Measurements from ENCODE around the gene TGM1.

Gene TGM1

DNA sequence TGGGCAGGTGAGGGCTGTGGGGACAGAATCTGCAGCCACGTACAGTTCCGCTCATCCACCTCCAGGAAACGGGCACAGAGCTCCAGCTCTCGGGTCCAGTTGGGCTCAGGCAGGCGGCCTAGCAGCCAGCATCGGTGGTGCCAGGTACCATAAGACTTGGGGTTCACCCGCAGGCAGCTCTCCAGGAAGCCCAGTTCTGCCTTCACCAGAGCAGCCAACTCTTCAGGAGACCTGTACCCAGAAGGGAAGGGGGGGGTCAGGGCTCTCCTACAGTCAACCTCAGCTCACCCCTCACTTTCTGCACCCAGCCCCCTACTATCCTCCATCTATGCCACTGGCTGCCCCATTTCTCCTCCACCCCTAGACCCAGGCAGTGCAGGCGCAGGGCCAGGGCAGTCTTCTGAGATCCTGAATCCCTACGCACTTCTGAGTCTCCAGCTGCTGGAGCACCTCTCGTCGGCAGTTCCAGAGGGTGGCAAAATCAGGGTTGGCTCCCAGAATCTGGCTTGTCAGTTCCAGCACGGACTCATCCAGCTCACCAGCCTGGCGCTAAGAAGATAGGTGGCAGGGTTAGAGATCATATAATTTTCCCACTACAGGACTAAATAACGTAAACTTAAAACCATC lies 7.0 kb upstream of the TGM1 start:
- DNase-seq, result no peak

DNA sequence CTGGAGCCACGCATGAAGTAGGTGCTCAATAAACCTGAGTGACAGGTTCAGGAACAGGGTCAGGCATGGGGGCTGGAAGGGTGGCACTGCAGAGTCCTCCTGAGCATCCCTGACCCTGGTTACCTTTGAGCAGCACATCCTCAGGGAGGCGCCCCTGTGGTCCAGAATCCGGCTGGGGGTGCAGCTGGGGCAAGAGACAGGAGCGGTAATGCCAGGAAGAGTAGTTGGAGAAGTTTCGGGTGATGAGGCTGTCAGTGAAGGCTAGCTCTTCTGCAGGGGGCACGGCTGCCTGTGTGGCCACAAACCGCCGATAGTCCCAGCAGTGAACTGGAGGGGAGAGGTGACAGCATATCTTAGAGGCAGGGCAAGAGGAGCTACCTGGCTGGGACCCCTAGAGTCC lies 6.4 kb upstream of the TGM1 start:
- DNase-seq, result no peak

DNA sequence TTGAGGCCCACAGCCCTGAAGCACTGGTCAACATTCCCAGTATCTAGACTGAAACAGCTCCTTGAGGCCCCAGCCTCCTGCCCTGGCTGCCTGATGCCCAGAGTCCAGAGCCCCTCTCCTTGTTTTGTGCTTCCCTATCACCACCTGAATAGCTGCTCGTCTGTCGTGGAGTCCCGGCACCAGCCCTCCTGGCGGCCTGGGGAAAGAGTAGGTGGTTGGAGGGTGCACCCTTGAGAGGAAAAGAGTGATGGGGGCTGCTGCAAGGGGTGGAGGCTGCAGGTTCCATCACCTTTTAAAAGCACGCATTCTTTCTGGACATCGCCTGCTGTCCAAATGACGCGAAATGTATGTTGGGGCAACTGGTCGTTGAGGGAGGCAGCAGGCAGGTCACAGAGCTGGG lies 5.2 kb upstream of the TGM1 start:
- DNase-seq, result no peak

DNA sequence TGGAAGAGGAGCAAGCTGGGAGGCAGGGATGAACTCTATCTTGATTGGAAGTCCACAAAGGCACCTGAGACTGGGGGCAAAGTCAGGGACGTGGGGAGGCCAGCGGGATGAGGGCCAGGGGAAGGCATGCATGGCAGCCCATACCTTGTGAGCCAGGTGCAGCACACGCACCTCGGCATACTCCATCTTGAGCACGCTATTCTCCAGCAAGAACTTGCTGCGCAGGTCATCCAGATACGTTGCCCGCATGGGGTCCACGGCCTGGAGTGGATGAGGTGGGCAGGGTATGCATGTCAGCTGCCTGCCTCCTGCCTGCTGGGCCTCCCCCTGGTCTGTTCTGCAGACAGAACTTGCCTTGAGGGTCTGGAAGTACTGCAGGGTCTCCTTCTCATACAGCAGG lies 4.5 kb upstream of the TGM1 start:
- no peak for DNase-seq

DNA sequence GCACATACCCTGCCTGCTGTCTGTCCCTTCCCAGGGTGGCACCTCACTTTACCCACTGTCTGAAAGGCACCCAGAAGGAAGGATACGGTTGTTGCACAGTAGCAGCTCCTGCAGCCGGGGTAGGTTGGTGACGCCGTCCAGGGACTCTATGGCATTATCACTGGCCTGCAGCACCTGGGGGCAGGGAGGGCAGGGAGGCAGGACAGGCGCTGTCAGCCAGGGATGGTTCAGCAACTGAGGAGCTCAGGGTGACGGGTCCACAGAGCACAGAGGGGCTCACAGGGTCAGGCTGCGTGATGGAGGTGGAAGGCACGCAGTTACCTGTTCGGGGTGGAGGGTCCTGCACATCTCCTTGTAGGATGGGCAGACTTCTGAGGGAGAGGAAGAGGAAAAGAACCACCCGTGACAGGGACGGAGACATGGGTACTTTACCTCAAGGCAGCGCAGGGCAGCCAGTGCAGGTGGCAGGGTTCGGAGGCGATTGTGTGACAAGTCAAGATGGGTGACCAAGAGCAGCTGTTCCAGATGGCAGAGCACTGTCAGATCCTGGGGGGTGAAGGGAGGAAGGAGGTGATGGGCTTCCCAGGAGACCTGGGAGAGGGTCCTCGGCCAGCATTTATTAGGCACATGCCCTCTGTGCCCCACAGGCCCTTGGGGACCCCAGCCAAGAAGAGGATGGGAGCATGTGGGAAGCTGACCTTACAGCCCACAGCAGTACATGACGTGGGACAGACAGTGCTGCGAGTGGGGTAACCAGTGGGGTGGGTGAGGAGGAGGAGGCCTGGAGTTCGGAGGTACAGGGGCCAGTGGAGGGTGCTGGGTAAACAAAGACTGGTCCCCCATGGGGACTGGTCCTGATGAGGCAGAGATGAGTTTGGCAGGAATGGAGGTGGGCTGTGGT lies 3.6 kb upstream of the TGM1 start:
- no peak for DNase-seq

DNA sequence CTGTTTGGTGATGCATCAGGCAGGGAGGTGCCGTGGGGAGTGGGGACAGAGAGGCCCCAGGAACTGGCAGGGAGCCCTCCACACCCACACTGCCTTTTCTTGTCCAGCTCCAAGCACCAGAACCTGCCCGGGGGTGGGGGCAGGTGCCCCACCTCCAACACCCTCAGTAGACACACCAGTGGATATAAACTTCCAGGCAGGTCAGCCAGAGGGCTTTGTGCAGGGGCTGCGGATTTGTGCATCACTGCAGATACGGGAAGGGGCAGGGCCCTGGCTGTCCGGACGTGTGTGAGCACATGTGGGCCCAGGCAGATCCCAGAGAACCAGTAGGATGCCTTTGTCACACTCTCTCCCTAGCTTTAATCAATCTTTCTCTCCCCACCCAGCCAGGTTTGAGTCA lies 1.3 kb upstream of the TGM1 start:
- DNase-seq, result no peak

DNA sequence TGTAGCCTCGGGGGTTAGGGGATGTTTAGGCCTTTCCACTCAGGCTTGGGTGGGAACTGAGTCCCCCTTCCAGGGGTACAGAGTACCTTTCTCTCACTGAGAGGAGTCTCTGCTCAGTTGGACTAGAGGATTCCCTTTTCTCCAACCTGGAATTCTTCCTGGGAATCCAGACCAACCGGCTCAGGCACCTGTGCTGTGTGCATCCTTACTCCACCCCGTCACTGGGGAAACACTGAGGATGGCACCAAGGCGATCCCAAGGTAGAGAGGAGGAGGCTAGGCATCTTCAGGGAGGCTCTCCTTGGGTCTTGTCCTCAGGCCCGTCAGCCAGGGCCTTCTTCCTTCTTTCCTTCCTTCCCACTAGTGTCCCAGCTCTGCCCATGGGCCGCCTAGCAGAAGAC lies 871 bp upstream of the TGM1 start:
- DNase-seq, result no peak

DNA sequence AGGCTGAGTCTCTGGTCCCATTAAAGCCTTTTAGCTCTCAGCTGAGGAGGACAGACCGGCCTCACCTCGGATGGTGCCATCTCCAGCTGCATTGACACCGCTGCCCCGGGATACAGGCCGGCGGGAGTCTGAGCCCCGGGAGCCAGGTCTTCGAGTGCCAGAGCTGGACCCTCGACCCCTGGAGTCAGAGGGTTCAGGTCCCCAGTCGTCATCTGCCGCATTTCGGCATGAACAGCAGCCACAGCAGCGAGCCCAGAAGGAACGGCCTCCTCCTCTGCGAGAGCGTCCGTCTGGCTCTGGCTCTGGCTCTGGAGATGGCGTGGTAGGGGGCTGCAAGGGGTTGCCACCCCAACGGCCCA lies 1.0 kb downstream of the TGM1 start:
- DNase-seq, result no peak

DNA sequence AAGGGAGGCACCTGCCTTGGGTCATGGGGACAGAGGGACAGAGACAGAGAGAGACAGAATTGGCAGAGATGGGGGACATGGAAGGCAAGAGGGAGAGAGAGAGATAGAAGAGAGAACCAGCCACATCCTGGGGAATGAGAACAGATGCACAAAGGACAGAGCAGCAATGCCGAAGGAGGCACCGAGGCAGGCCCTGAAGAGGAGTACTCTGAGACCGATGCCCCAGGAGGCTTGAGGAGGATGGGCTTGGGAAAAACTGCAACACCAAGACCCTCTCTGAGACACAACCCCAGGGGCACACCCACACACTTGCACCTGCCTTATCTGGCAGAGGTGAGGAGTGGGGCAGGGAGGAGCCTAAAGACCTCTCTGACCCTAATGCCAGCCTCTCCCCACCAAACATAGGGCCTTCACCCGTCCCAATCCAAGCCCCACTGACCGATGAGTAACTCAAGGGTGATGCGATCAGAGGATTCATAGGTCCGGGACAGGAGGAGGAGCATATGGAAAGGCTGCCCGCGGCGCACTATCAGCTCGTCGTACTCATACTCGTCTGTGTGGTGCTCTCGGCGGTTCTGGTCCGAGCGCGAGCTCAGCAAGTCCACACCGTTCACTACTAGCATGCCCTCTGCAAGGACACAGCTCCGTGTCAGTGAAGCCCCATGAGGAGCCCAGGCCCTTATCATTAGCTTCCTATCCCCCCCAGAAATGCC lies 1.6 kb downstream of the TGM1 start:
- no peak for DNase-seq

DNA sequence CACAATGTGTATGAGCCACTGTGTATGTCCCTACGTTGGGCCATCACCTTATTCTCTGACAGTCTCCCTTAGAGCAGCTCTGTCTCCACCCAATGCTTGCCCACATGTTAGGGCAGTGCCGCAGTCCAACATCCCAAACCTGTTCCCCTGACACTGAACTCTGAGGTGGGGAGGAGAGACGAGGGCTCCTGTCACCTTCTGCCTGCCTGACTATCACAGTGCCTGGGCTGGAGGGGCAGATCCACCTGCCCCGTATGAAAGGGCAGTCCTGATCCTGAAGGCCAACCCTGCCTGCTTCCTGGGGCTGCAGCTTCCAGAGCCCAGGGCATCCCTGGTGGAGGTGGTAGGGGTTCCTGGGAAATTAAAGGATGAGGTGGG lies 2.2 kb downstream of the TGM1 start:
- DNase-seq, result no peak

DNA sequence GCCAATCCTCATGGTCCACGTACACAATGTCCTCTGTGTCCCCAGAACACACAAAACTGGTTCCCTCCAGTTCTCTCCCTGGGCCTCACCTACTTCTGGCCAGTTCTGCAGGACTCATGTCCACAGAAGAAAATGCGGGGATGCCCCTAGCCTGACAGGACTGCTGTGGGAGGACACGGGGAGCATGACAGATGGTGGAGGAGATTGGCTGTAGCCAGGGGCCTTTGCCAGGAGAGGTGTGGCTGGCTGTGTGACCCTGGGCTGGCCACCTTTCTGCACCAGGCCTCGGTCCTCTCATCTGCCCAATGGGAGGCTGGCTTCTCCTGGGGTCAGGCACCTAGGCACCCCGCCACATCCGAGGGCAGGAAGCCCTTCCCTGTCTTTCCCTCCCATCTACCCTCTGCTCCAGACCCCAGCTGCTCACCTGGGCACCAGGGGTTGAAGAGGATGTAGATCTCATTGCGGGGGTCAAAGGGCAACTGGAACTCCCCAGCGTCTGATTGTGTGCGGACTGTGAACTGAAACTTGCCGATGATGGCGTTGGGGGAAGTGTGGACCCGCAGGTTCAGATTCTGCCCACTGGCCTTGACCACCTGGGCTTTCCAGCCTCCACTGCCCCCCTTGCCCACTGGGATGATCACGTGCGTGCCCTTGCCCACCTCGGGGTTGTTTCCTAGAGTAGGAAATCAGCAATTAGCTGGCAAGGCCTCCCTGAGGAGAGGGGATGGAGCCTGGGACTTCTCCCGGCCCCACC lies 2.8 kb downstream of the TGM1 start:
- no peak for DNase-seq

DNA sequence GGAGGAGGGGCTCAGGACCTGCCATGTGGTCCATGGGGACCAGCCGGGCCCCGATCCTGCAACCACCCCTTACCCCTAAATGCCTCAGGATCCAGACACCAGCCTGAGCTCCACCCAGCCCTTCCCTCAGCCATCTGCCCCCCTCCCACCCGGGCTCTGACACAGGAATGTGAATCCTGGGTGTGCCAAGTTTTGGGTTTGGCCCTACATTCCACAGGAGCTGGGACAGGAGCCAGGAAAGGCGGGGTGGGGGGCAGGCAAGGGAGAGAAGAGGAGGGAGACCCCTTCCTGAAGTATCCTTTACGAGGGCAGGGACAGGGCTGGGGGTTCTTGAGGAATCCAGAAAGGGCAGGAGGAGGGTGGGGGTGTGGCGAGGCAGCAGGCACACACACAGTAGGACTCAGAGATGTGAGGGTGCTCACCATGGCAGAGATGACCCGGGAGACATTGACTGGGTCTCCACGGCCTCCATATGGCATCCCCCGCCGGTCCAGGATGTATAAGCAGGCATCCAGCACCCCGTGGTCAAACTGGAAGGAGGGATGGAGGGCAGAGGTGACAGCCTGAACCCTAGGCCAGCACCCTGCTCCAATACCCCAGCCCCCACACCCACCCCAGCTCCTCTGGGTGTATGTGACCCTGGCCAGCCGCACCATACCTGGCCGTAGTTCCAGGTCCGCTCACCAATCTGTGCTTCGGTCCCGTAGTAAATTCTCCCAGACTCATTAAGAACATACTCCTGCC lies 3.5 kb downstream of the TGM1 start:
- DNase-seq, result no peak

DNA sequence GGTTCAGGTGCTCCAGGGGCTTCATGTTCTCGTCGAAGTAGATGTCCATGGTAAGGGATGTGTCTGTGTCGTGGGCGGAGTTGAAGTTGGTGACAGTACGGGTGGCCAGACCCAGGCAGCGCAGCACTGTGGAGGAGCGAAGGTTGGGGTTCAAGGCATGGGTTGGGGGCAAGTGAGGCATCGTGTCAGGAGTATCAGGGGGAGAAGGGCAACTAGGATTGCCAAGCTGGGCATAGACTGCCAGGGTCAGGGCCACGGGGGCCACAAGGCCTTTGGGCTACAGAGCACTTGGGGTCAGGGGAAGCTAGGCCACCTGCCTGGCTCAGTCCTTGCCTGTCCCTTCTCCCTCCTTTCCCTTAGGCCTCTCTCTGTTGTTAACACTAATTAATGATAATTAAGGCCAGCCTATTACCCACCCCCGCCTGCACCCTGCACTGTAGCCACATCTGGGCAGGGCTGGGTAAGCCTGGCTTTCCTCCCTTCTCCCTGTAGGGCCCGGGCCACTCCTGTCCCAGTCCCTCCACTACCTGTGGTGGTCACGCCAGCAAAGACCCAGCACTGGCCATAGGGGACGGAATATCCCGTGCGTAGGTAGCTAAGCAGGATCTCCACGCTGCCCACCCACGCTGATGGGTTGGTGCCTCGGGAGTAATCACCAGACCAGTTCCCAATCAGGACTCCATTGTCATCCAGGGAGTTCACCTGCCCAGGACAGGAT lies 4.3 kb downstream of the TGM1 start:
- DNase-seq, result no peak

DNA sequence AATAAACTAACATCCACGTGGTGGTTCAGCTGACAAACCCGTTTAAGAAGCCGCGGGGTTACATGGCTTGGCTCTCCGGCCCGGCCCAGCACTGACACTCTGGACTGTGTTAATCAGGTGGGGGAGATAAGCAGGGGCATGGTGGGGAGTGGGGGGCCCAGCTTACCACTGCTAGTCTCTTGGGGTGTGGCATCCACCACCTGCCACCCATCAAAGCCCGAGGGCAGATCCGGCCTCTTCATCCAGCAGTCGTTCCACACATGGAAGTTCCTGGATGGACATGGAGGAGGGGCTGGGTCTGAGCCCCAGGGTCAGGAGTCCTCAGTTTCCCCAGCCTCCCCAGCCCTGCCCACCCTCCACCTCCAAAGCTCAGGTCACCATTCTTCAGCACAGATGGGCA lies 4.9 kb downstream of the TGM1 start:
- no peak for DNase-seq

DNA sequence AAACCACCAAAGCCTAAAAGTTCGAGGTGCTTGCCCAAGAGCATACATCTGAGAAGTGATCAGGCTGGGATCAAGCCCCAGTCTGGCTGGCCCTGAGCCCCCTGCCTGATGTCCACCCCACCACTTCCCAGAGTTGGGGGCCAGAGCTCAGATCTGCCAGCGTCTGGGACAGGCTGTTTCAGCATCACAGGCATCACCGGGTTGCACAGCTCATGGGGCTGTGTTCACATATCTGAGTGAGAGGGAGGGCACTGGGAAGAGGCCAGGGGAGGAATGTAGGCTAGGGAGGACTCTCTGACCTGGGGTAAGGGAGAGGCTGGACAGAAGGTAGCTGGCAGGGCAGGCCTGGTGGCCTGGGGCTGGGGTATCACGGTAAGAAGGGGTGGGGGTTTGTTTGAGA lies 6.0 kb downstream of the TGM1 start:
- DNase-seq, result no peak

DNA sequence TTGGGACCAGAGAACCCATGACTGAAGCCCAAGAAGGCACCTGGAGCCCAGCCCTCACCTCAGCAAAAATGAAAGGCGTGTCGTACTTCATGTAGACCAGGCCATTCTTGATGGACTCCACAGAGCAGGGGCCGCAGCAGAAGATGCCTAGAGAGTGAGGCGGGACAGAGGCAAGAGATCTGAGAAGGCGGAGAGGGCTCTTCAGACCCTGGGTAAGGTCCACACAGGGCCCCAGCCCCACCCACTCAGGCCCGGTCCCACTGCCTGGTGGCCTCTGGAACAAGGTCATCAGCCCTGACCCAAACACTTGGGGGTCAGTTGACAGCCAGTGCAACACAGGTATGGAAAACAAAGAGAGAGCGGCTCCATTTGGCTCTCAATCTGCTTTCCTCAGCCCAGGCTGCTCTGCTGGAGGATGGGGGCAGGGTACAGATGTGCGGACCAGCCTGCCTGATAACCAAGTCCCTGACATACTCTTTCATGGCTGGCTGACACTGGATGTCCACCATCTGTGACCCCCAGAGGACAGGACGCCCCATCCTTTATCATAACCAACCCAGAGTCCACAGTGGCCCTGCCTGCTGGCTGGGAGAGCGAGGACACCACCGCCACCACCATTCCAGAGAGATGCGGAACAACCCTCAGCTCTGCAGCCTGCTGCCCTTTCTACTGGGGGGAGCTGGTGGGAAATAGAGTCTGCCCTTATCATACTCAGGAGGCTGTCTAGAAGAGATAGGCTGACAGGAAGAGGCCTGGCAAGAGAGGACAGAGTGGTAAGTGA lies 6.9 kb downstream of the TGM1 start:
- DNase-seq, result no peak

DNA sequence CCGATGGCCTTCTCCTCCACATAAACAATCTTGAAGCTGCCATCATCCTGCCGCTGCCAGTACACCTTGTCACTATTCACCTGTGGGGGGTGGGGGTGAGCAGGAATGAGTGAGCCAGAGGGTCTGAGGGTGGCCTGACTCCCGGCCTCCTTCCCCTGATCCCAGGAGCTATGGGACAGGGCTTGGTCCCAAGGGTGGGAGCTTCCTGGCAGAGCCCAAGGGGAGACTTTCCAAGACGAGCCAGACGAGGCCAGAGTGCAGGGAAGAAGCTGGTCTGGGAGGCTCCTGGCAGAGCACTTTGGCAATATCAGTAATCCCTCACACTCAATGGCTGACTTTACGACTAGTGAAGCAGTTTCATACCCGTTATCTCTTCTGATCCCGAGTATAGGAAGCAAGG lies 7.5 kb downstream of the TGM1 start:
- no peak for DNase-seq

DNA sequence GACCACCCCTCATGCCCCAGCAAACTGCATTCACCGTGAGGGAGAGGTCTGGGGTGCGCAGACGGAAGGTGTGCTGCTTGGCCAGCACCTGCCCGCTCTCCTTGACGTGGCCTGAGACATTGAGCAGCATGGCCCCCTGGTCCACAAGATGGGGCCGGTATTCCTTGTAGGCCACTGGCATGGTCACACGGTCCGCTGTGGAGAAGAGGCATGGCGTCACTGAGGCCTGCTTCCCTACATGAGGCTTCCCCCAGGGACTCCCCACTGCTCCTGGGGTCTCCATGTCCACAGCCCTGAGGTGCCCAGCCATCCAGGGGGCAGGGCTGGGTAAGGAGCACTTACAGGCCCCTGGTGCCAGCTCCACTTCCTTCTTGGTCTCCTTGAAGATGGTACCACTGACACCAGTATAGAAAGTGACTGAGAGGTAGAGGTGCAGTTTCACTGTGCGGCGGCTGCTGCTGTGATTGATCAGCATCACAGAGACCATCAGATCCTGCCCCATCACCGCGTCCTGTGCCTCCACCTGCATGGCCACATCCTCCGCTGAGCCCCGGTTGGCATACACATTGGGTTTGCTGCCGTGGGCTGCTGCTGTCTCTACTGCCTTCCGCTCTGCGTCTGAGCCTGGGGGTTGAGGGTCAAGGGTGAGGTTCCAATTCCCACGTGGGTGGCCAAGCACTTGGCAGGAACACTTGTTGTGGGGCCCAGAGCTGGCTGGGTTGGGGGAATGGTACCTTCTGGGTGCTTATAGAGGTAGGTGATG lies 8.2 kb downstream of the TGM1 start:
- DNase-seq, result no peak

DNA sequence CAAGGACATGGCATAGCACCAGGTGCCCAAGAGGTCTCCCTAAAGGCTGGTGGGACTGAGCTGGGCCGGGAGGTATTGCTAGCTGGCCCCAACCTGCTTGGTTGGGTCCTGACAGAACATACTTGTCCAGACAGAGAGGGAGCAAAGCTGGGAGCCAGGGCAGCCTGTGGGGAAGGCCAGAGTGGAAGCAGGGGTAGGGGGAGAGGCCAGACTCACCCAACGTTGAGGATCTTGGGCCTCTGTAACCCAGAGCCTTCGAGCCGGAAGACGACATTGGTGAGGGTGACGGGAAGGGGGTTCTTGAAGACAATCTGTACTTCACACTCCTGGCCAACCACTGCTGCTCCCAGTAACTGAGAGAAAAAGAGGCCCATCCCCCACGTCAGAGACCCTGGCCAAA lies 9.0 kb downstream of the TGM1 start:
- DNase-seq, result no peak

Measured in cortex of kidney (tissue), 1 donor.